Middle frontal gyrus (tissue), 1 donor: Measurements from ENCODE around the gene TIMM22.
"Not testable (repeated sequence)": the region's sequence is repeated elsewhere in the genome, so short reads cannot be mapped to it uniquely, and the experiment has no call there.

Source experiments
- DNase-seq: peaks from one replicate; pipeline ENCODE4 v3.0.0-alpha.2; 2015; ENCODE audit warnings: low spot score; ENCODE audit errors: extremely low spot score

Gene TIMM22

DNA sequence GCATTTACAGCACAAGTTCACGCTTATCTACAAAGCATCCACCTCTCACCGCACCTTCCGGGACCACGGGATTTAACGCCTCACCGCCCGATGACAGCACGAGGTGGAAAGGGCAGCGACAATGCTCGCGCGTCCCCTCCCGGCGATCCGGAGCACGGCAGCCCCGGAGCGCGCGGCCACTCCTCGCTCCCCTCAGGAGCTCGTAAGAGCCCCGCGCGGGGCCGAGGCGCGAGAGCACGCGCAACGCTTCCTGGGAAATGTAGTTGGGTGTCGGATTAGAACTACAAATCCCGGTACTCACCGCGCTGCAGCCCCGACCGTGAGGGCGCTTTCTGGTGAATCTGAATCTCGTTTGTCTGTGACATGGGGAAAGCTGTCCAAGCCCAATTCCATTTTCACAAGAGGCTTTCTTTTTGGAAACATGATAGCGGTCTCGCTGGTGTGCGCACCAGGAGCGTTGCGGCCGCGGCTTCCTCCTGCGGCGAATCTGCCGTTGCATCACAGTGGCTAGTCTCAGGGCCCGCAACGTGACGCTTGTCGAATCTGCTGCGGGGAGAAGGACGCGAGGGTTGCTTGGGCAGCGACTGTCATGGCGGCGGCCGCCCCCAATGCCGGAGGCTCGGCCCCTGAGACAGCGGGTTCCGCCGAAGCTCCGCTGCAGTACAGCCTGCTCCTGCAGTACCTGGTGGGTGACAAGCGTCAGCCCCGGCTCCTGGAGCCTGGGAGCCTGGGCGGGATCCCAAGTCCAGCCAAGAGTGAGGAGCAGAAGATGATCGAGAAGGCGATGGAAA is at the start of gene TIMM22:
Gene TIMM22 (plus strand): TSS at position 576 of the 791 bp plus-strand sequence. CDS start 14 bp downstream, at position 590.
- peak; percentile 91 for DNase-seq

GRCh38 chr17:948284-948852 is 48.6 kb upstream of the TIMM22 start:
- no peak for DNase-seq

DNA sequence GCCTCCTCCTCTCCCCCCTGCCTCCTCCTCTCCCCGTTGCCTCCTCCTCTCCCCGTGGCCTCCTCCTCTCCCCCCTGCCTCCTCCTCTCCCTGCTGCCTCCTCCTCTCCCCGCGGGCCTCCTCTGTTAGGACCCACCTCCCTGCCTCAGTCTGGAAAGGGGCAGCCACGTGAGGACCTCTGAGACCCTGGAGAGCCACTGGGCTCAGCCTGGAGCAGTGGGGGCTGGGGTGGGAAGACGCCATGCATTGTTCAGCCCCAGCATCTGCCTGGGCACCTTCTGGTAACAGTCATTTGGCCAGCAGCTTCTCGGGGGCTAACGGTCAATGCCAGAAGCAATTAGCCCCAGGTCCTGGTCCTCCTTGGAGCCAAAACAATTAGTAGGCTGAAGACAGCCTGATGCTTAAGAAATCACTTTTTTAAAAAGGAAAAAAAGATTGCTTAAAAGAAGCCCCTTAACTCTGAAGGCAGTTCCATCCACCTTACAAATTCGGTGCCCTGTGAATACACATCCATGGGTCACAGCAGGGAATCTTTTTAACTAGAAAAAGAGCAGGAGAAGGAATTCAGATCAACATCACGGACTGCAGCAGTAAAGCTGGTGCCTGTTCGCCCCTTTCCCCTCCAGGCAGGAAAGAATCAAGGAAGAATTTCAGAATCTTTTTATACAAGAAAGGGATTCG is 47.2 kb upstream of the TIMM22 start:
- DNase-seq, result no peak

- DNase-seq, result no peak
Measured at GRCh38 chr17:951325-952132, 45.4 kb upstream of the TIMM22 start.

GRCh38 chr17:952592-952991 is 44.3 kb upstream of the TIMM22 start:
- not testable (repeated sequence) for DNase-seq

DNA sequence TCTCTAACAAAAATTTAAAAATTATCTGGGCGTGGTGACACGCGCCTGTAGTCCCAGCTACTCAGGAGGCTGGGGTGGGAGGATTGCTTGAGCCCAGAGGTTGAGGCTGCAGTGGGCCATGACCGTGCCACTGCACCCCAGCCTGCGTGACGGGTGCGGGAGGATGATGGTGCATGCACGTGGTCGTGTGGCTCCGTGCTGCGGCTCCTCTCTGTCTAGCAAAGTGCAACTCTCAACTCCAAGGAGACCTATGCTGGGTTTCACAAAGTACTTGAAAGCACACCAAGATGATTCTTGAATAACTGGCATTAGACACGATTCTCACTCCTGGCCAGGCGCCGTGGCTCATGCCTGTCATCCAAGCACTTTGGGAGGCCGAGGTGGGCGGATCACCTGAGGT is 43.2 kb upstream of the TIMM22 start:
- DNase-seq, result no peak

DNA sequence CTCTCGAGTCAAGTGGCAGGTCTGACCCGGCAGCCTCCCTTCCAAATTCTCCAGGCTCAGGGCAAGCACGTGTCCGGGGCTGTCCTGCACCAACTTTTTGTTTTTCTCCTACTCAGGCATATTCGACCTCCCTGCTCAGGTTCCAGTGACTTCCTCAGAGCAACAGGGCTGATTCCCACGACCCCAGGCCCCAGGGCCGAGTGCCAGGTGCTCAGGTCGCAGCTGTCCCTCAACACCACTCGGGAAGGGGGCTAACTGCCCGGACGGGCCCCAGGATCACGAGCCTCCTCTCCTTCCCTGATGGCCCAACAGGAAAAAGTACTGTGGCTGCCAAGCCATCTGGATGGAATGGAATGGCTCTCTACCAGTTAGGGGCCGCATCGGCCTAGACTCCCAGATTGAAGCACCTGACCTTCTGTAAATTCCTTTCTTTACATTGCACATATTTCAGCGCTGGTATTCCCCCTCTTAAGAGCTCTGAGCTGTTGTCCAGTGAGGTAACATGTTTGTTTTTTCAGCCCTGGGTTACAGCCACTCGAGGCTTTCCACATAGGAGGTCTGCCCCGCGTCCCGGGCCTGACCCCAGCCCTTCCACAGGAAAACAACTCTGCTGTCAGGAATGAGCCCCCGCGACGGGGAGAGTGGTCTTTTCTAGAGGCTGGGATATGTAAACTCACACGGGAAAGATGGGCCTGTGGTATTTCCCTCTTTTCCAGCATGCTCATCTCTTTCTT is 42.3 kb upstream of the TIMM22 start:
- DNase-seq, result no peak

DNA sequence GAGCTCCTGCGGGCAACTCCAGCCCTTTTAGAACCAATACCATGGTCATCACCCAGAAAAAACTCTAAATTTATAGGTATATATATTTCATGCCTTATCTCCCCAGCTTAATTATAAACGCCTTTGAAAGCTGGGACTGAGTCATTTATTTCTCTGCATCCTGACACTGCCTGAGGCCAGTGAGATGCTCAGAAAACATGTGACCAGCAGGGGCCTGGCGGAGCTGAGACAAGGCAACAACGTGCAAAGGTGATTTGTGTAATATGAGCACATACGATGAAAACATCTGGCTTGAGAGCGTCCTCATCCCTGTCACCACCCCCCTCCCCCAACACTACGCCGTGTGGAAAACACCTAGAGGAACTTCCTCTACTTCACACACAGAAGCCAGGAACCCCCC is 40.0 kb upstream of the TIMM22 start:
- DNase-seq, result no peak

DNA sequence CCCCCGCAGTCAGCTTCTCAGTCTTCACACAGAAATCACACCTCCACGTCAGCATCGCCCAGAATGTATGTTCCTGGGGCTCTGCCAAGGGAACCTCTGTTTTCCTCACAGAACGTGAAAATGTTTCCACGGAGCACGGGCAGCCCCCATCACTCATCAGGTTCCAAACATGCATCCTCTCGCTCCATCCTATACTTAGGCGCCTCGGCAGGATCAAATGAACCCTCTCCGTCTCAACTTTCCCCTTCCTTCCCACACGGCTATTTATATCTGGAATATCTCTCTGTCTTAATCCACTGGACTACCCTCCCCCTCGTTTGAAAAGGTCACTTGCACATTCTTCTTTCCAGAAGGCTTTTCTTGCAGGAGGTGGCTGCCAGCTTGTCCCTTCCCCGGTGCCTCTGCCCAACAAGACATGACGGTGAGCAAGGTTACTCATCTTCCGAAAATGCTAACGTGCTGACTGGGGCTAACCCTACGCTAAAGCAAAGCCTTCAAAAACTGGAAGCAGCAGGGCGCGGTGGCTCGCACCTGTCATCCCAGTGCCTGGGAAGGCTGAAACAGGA is 39.0 kb upstream of the TIMM22 start:
- no peak for DNase-seq

DNA sequence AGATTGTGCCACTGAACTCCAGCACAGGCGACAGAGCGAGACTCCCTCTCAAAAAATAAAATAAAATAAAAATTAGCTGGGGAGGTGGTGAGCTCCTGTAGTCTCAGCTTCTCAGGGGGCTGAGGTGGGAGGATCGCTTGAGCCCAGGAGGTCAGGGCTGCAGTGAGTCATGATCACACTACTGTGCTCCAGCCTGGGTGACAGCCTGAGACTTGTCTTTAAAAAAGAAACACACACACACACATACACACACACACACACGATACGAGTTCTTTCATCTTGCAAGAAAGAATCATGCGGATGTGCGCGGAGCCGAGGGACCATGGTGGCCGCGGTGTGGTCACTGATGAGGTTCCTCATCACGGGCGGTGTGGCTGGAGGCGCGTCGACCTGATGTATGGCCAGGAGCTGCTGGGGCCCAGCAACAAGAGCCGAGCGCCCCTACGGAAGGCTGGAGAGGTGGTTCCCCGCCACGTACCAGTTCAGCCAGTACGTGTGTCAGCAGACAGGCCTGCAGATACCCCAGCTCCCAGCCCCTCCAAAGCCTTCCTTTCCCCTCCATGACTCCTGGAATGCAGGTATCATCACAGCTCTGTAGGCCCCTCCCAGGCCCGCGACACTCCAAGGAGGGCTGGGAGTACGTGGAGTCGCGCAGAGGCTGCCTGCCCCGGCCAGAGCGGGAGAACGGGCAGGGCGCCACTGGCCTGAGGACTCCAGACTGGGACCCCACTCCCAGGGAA is 38.0 kb upstream of the TIMM22 start:
- no peak for DNase-seq

- no peak for DNase-seq
Measured at GRCh38 chr17:962166-962565, 34.8 kb upstream of the TIMM22 start.

DNA sequence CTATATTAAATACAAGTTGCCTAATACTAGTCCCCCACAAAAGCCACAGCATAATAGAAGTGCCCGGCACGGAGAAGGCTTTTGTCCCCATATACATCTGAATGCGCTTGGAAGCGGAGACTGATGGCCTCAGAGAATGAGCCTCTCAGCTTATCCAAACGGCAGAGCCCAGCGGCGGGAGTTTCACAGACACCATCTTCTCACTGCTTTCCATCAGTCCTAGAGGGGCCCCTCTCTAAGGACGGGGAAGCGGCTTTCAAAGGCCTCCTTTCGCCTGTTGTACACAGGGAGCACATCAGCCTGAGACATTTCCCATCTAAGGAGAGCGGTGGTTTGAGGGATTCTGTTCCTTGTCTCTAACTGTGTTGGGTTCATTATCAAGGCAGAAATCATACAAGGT is 34.3 kb upstream of the TIMM22 start:
- no peak for DNase-seq

DNA sequence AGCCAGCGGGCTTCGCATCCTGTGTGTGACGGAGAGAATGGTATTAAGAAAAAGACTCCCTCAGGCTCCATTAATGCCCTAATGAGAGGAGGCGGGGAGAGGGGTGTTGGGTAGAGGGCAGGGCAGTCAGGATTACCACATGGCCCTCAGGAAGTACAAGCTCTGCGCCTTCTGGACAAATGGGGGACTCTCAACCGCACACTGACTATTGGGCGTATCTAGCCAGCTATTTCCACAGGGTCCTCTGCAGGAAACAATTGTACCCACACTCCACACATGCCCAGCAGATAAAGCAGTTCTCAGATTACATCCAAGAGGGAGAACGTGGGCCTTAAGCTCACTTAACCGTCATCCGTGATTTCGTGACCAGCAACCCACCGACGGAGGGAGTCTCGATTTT is 32.1 kb upstream of the TIMM22 start:
- DNase-seq, result no peak

- DNase-seq, result no peak
Measured at GRCh38 chr17:965311-965989, 31.5 kb upstream of the TIMM22 start.

DNA sequence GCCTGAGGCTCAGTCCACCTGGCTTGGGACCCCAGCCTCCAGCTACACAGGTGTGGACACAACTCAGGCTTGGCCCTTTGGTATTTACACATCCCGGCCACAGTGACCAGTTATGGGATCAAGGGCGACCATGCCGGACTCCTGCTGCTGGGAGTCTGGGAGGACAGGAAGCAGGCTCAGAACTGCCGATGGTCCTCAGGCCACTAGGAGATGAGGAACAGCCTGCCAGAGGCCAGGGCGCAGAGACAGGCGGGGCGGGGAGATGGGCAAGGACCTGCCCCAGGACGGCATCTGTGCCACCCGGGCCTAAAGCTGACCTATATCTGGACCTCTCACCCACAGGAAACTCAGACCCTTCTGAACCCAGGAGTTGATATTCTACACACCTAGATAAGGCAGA is 29.8 kb upstream of the TIMM22 start:
- no peak for DNase-seq

DNA sequence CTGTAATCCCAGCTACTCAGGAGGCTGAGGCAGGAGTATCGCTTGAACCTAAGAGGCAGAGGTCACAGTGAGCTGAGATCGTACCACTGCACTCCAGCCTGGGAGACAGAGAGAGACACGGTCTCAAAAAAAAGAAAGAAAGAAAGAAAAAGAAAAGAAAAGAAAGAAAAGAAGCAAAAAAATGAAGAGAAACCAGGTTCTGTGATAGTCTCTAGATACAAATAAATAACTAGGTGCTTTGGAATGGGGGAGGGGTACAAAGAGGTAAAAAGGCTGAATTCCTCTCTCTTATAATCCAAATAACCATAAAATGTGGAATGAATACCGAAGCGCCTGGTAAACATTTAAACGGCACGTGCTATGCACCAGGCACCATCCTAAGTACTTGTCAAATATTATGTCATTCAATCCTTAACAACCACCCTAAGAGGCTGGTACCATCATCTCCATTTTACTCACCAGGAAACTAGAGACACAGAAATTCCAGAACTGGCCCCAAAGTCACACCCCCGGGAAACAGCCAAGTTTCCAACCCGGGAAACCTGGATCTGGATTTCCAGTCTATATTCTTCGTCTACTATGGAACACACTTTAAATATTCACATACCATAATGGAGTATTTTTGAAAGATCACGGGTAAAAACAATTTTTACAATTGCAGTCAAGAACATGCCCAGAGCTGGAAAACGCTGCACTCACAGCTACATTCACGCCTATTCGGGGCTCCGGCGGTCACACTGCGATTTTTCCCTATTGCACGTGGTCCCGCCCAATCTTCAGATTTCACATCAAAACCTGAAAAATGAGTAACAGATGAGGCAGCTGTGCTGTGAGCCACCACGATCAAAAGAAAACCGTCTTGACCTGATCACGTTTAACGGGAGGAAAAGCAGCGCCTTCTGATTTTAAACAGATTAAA is 27.9 kb upstream of the TIMM22 start:
- no peak for DNase-seq

GRCh38 chr17:969811-970355 is 27.0 kb upstream of the TIMM22 start:
- DNase-seq, result no peak

- no peak for DNase-seq
Measured at GRCh38 chr17:970364-970763, 26.6 kb upstream of the TIMM22 start.
